GM23248 (cell line): ENCODE data around the gene INHA. TPM values are rescaled to one million over a fixed set of nuclear protein-coding genes. Genes with fewer than 3 reads are reported as not detected.
A peak's percentile ranks its signal among the peaks of the same experiment; 100 is the strongest.

ENCODE experiments used
- DNase-seq: peaks from one replicate; pipeline ENCODE4 v3.0.0-alpha.2; 2015
- H2AFZ ChIP-seq: fragments of 200-600 bp; sonication (generic); 2 replicates; pipeline ENCODE4 v1.6.1; 2016; ENCODE audit warnings: antibody characterized with exemption
- H3F3A ChIP-seq: fragments of 200-600 bp; sonication (generic); 2 replicates; pipeline ENCODE4 v1.6.1; 2016; ENCODE audit warnings: mild to moderate bottlenecking, antibody characterized with exemption, mixed run types; ENCODE audit not compliant: insufficient read depth
- H3K27ac ChIP-seq: fragments of 200-600 bp; sonication (generic); 2 replicates; pipeline ENCODE4 v1.5.1; 2016; ENCODE audit warnings: mild to moderate bottlenecking
- H3K27me3 ChIP-seq: fragments of 200-600 bp; sonication (generic); replicated peaks from 2 replicates; pipeline ENCODE4 v1.6.1; 2016; ENCODE audit warnings: mild to moderate bottlenecking; ENCODE audit not compliant: insufficient read depth
- H3K36me3 ChIP-seq: fragments of 200-600 bp; sonication (generic); 2 replicates; pipeline ENCODE4 v1.6.1; 2016; ENCODE audit warnings: low read depth, mild to moderate bottlenecking
- H3K4me1 ChIP-seq: fragments of 200-600 bp; sonication (generic); 2 replicates; pipeline ENCODE4 v1.6.1; 2016; ENCODE audit warnings: mild to moderate bottlenecking; ENCODE audit not compliant: insufficient read depth
- H3K4me2 ChIP-seq: fragments of 200-600 bp; sonication (generic); one replicate; pipeline ENCODE4 v1.6.1; 2016; ENCODE audit warnings: mild to moderate bottlenecking; ENCODE audit not compliant: unreplicated experiment
- H3K4me3 ChIP-seq: fragments of 200-600 bp; sonication (generic); 2 replicates; pipeline ENCODE4 v1.5.1; 2016; ENCODE audit warnings: mild to moderate bottlenecking
- H3K79me2 ChIP-seq: fragments of 200-600 bp; sonication (generic); 2 replicates; pipeline ENCODE4 v1.6.1; 2016; ENCODE audit warnings: mild to moderate bottlenecking; ENCODE audit not compliant: insufficient read depth
- H3K9ac ChIP-seq: fragments of 200-600 bp; sonication (generic); 2 replicates; pipeline ENCODE4 v1.6.1; 2016; ENCODE audit warnings: mild to moderate bottlenecking
- H3K9me2 ChIP-seq: fragments of 200-600 bp; sonication (generic); 2 replicates; pipeline ENCODE4 v1.6.1; 2016; ENCODE audit warnings: mixed run types, mild to moderate bottlenecking, moderate library complexity; ENCODE audit not compliant: insufficient read depth
- H3K9me3 ChIP-seq: fragments of 200-600 bp; sonication (generic); one replicate; pipeline ENCODE4 v1.6.1; 2017; ENCODE audit warnings: low read depth
- H4K20me1 ChIP-seq: fragments of 200-600 bp; sonication (generic); 2 replicates; pipeline ENCODE4 v1.6.0; 2016; ENCODE audit not compliant: insufficient read depth
- EZH2 ChIP-seq: fragments of 200-600 bp; sonication (generic); IDR thresholded peaks from 2 replicates; pipeline ENCODE4 v1.6.1; 2018; ENCODE audit warnings: antibody characterized with exemption, mild to moderate bottlenecking; ENCODE audit not compliant: insufficient read depth, poor library complexity, severe bottlenecking
- EZH2phosphoT487 ChIP-seq: fragments of 200-600 bp; sonication (generic); IDR thresholded peaks from 2 replicates; pipeline ENCODE4 v1.6.1; 2018; ENCODE audit warnings: antibody characterized with exemption, moderate library complexity, mild to moderate bottlenecking, low read depth; ENCODE audit not compliant: insufficient read depth
- whole genome bisulfite sequencing, 2 experiments: methylation state at CpG; one replicate each; pipeline ENCODE4 v1.1.6; 2015 to 2017; ENCODE audit warnings: low lambda C conversion rate in 2 of 2, low coverage in 1 of 2; ENCODE audit errors: missing lambda C conversion rate in 2 of 2; 5-methylcytosine and 5-hydroxymethylcytosine counted together
- in situ Hi-C: fragments of 300-500 bp; cut with MboI; formaldehyde crosslinking; loops from 2 replicates; pipeline ENCODE4 v1.15.0; 2020
- polyA plus RNA-seq: library from polyadenylated mRNA; unstranded; fragments of >200 nt; fragmentation: Nextera tagmentation; extraction: Ambion mirVana; gene quantifications from 2 replicates; pipeline ENCODE4 v1.2.1, GENCODE V29; 2016
- total RNA-seq: library from RNA; depleted of rRNA; stranded (reverse); fragments of >200 nt; shearing (Covaris generic); gene quantifications from 2 replicates; pipeline ENCODE4 v1.2.3, GENCODE V29; 2014

Gene INHA
- total and polyA plus RNA-seq, 2 experiments from 2014 or later: 0.11 to 0.36 TPM

DNA sequence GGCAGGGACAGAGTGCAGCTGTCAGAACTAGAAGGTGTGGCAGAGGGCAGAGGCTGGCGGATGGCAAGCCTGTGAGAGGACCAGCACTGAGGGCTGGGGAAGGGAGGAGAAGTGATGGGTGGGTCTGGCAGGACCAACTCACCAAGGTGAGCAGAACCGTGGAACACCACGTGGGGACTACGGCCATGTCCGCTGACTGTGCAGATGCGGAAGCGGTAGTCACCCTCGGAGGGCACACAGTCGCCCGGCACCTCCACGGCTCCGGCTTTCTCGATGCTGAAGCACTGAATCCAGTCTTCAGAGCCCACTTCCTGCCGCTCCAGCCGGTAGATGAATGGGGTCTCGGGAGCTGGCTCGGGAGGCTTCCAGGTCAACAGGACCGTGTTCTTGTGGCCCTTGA is 5.0 kb upstream of the INHA start:
- no peaks in the 10 kb centered on the region for H3K9me3 ChIP-seq
- H3K27me3 ChIP-seq: no peaks in the 10 kb centered on the region
- H3K27ac ChIP-seq: no peak overlapping the region
- 95% methylated on average over 18 of the region's 18 CpGs for WGBS, 2 experiments
- no peak overlapping the region for H3K4me2 ChIP-seq
- H4K20me1 ChIP-seq: no peaks in the 10 kb centered on the region
- no peaks in the 10 kb centered on the region for H3F3A ChIP-seq
- no peak overlapping the region for H2AFZ ChIP-seq
- H3K4me1 ChIP-seq: peaks cover 6% of the 10 kb centered on the region; the same call in 1 of the 2 replicates
- H3K4me3 ChIP-seq: no peak overlapping the region
- no peak for DNase-seq
- H3K36me3 ChIP-seq: no peaks in the 10 kb centered on the region
- no peak overlapping the region for H3K9ac ChIP-seq
- TF ChIP-seq EZH2 (no peak), EZH2phosphoT487 (no peak)
- peaks cover 15% of the 10 kb centered on the region; the same call in 1 of the 2 replicates for H3K79me2 ChIP-seq
- in situ Hi-C loops: no loop called here
- no peaks in the 10 kb centered on the region for H3K9me2 ChIP-seq

DNA sequence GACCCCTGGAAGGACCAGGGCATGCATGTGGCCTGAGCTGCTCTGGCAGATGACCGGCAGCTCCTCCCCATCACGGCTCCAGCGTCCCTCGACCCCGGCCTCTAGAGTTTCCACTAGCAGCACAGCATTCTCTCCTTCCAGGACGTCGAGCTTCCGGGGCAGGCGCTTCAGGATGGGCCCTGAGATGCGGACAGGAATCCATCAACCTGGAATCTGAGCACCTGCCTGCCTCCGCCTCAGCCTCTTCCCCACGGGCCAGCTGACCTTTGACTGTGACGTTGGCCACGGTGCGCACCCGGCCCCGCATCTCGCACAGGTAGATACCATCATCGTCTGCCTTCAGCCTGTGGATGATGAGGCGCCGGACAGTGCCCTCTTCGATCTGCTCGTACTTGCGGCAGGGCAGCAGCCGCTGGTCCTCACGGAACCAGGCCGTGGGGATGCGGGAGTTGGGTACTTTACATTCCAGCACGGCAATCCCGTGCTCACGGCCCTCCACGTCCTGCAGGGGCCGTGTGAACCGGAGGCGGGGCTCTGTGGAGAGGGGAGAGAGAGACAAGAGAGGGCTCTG is 4.2 kb upstream of the INHA start:
- Histone ChIP-seq H2AFZ (no peak overlapping the region), H3K27me3 (no peaks in the 10 kb centered on the region), H3K9ac (no peak overlapping the region), H3K36me3 (no peaks in the 10 kb centered on the region), H3K27ac (no peak overlapping the region), H4K20me1 (no peaks in the 10 kb centered on the region), H3K4me1 (peaks cover 6% of the 10 kb centered on the region; the same call in 1 of the 2 replicates), H3K4me2 (no peak overlapping the region), H3K79me2 (peaks cover 15% of the 10 kb centered on the region; the same call in 1 of the 2 replicates), H3F3A (no peaks in the 10 kb centered on the region), H3K9me3 (no peaks in the 10 kb centered on the region), H3K9me2 (no peaks in the 10 kb centered on the region), H3K4me3 (no peak overlapping the region)
- in situ Hi-C loops: no loop called here
- DNase-seq: no peak
- TF ChIP-seq EZH2phosphoT487 (no peak), EZH2 (no peak)
- 92 to 96% methylated on average over 27 to 35 of the region's 35 CpGs for WGBS, 2 experiments

- no peak for DNase-seq
- in situ Hi-C loops: no loop called here
- Histone ChIP-seq H3K9me3 (no peaks in the 10 kb centered on the region), H3K4me3 (no peak overlapping the region), H4K20me1 (no peaks in the 10 kb centered on the region), H3K27me3 (no peaks in the 10 kb centered on the region), H3K4me1 (peaks cover 6% of the 10 kb centered on the region; the same call in 1 of the 2 replicates), H3F3A (no peaks in the 10 kb centered on the region), H3K79me2 (peaks cover 15% of the 10 kb centered on the region; the same call in 1 of the 2 replicates), H3K36me3 (no peaks in the 10 kb centered on the region), H3K9me2 (no peaks in the 10 kb centered on the region), H3K4me2 (no peak overlapping the region), H3K27ac (no peak overlapping the region), H3K9ac (no peak overlapping the region), H2AFZ (no peak overlapping the region)
- TF ChIP-seq EZH2phosphoT487: no peak
- no peak for TF ChIP-seq EZH2
- WGBS, 2 experiments: 91 to 95% methylated on average over 6 of the region's 6 CpGs
These were observed 3.1 kb upstream of the INHA start for GRCh38 chr2:219569041-219569440.

DNA sequence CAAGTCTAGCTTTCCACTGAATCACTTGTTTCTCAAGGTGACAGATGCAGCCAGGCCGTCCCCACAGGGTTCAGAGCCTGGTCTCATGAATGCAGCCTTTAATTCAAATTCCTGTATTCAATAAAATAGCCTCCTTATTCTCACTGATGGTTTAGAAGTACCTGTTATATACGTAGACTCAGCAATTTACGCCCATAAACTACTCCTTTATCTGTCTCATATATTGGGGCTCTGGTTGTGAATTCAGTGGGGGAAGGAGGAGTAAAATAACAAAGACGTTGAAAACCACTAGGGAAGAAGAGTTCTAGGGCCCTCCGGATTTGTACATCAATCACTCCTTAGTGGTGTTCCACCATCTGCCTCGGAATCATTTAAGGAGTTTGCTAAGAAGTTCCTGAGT is 2.5 kb upstream of the INHA start:
- Histone ChIP-seq H2AFZ (no peak overlapping the region), H3K36me3 (no peaks in the 10 kb centered on the region), H3K9me3 (no peaks in the 10 kb centered on the region), H4K20me1 (no peaks in the 10 kb centered on the region), H3K4me1 (peaks cover 6% of the 10 kb centered on the region; the same call in 1 of the 2 replicates), H3K4me3 (peak overlapping the region; percentile 79), H3K27ac (no peak overlapping the region), H3F3A (no peaks in the 10 kb centered on the region), H3K4me2 (peak overlapping the region; percentile 76), H3K9ac (0 out of 2 replicates have a peak overlapping the region, but pooled peaks have one; percentile 82), H3K27me3 (no peaks in the 10 kb centered on the region), H3K9me2 (no peaks in the 10 kb centered on the region), H3K79me2 (peaks cover 15% of the 10 kb centered on the region; the same call in 1 of the 2 replicates)
- TF ChIP-seq EZH2: no peak
- TF ChIP-seq EZH2phosphoT487: no peak
- 95 to 96% methylated on average over 6 of the region's 6 CpGs for WGBS, 2 experiments
- no peak for DNase-seq
- in situ Hi-C loops: no loop called here
